ENCODE data around the gene ADGRA1.

The ADGRA1 gene

GRCh38 chr10:133124357-133125211, 36.9 kb downstream of the ADGRA1 start:
- H3K4me3 ChIP-seq (ENCODE audit: low read length) = no peak overlapping the region
- no peak for TF ChIP-seq ZNF274 (IDR thresholded peaks at IDR 0.05; ENCODE audit: low read depth, low read length)

GRCh38 chr10:133125901-133126300, 38.2 kb downstream of the ADGRA1 start:
- no peak for TF ChIP-seq ZNF274 (IDR thresholded peaks at IDR 0.05; ENCODE audit: low read depth, low read length)
- no peak overlapping the region for H3K4me3 ChIP-seq (ENCODE audit: low read length)

- no peak overlapping the region for H3K4me3 ChIP-seq (ENCODE audit: low read length)
- TF ChIP-seq ZNF274 (IDR thresholded peaks at IDR 0.05; ENCODE audit: low read depth, low read length) = no peak
Observed at GRCh38 chr10:133126431-133127290, 38.9 kb downstream of the ADGRA1 start.

GRCh38 chr10:133127291-133128125, 39.8 kb downstream of the ADGRA1 start:
- H3K4me3 ChIP-seq (ENCODE audit: low read length) = no peak overlapping the region
- no peak for TF ChIP-seq ZNF274 (IDR thresholded peaks at IDR 0.05; ENCODE audit: low read depth, low read length)

GRCh38 chr10:133128126-133129070, 40.7 kb downstream of the ADGRA1 start:
- no peak for TF ChIP-seq ZNF274 (IDR thresholded peaks at IDR 0.05; ENCODE audit: low read depth, low read length)
- no peak overlapping the region for H3K4me3 ChIP-seq (ENCODE audit: low read length)

GRCh38 chr10:133129071-133129858, 41.5 kb downstream of the ADGRA1 start:
- TF ChIP-seq ZNF274 (IDR thresholded peaks at IDR 0.05; ENCODE audit: low read depth, low read length) = no peak
- H3K4me3 ChIP-seq (ENCODE audit: low read length) = no peak overlapping the region

- no peak overlapping the region for H3K4me3 ChIP-seq (ENCODE audit: low read length)
- TF ChIP-seq ZNF274 (IDR thresholded peaks at IDR 0.05; ENCODE audit: low read depth, low read length) = no peak
Observed at GRCh38 chr10:133129859-133130495, 42.3 kb downstream of the ADGRA1 start.

- no peak for TF ChIP-seq ZNF274 (IDR thresholded peaks at IDR 0.05; ENCODE audit: low read depth, low read length)
- H3K4me3 ChIP-seq (ENCODE audit: low read length) = no peak overlapping the region
Observed at GRCh38 chr10:133130602-133131001, 42.9 kb downstream of the ADGRA1 start.

- no peak for TF ChIP-seq ZNF274 (IDR thresholded peaks at IDR 0.05; ENCODE audit: low read depth, low read length)
- no peak overlapping the region for H3K4me3 ChIP-seq (ENCODE audit: low read length)
Observed at GRCh38 chr10:133131053-133131452, 43.3 kb downstream of the ADGRA1 start.

GRCh38 chr10:133131734-133132472, 44.2 kb downstream of the ADGRA1 start:
- TF ChIP-seq ZNF274 (IDR thresholded peaks at IDR 0.05; ENCODE audit: low read depth, low read length) = no peak
- H3K4me3 ChIP-seq (ENCODE audit: low read length) = no peak overlapping the region
